ENCODE results near the gene TET3. TPM values are rescaled to one million over a fixed set of nuclear protein-coding genes. Genes with fewer than 3 reads are reported as not detected.

Gene TET3
- total RNA-seq, 2 experiments from 2014 or later: 15.5 to 16.4 TPM

DNA sequence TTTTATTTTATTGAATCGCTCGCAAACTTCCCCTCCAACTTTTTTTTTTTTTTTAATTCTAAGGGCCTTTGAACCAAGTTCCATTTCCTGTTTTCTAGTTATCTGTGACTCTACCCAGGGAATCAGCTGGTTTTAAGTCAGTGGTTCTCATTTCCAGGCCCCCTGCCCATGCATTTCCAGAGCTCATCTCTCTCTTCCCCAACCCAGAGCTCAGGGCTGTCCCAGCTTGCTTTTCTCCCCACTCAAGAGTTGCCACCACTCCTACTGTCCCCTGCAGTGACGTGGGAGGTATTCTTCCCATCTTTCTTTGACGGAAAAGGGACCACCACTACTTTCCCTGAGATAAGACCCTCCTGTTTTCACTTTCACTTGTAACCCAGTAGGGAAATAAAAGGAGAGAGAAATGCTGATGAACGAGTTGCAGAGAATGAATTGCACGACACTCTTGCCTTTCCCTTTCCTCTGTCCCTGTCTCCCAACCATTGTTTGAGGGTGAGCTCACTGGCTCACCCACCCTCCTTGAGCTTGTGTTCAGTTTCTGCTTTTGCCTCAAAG, 42.1 kb downstream of the TET3 start:
- DNase-seq (peak; percentile 27), ATAC-seq (no peak)
- H3K27me3 Mint-ChIP-seq: no peaks in the 10 kb centered on the region
- H3K4me3 Mint-ChIP-seq: peak overlapping the region; percentile 36
- intact Hi-C loops (cut with micrococcal nuclease): no loop called here
- peak overlapping the region; percentile 87 for H3K27ac Mint-ChIP-seq
- TF ChIP-seq, protein P1, sequence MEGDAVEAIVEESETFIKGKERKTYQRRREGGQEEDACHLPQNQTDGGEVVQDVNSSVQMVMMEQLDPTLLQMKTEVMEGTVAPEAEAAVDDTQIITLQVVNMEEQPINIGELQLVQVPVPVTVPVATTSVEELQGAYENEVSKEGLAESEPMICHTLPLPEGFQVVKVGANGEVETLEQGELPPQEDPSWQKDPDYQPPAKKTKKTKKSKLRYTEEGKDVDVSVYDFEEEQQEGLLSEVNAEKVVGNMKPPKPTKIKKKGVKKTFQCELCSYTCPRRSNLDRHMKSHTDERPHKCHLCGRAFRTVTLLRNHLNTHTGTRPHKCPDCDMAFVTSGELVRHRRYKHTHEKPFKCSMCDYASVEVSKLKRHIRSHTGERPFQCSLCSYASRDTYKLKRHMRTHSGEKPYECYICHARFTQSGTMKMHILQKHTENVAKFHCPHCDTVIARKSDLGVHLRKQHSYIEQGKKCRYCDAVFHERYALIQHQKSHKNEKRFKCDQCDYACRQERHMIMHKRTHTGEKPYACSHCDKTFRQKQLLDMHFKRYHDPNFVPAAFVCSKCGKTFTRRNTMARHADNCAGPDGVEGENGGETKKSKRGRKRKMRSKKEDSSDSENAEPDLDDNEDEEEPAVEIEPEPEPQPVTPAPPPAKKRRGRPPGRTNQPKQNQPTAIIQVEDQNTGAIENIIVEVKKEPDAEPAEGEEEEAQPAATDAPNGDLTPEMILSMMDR (IDR thresholded peaks at IDR 0.05): no peak
- peaks cover 72% of the 10 kb centered on the region for H3K4me1 Mint-ChIP-seq (ENCODE audit: low read depth)
- peaks cover 9% of the 10 kb centered on the region for H3K9me3 Mint-ChIP-seq
- CTCF ChIA-PET: interaction anchor here (0.5 kb wide), 1 partner anchor 130 kb away, joined by 3 read pairs; no protein-coding TSS in a partner anchor
- H3K36me3 Mint-ChIP-seq (ENCODE audit: low read depth): peaks cover 21% of the 10 kb centered on the region
- POLR2A ChIA-PET: interaction anchor here (0.6 to 1.2 kb wide), 3 partner anchors 8 to 188 kb away, joined by 3 to 5 read pairs (median 4); no protein-coding TSS in a partner anchor

DNA sequence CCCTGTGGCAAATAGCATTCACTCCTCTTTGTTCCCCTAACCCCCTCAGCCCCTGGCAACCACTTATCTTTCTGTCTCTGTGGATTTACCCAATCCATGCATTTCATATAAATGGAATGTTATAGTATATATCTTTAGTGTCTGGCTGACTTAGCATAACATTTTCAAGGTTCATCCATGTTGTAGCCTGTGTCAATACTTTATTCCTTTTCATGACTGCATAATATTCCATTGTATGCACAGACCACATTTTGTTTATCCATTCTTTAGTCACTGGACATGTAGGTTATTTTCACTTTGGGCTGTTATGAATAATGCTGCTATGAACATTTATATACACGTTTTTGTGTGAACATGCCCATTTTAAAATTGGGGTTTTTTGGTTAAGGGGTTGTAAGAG, 42.8 kb downstream of the TET3 start:
- POLR2A ChIA-PET: no interaction called here
- peaks cover 9% of the 10 kb centered on the region for H3K9me3 Mint-ChIP-seq
- H3K4me1 Mint-ChIP-seq (ENCODE audit: low read depth): peaks cover 71% of the 10 kb centered on the region
- TF ChIP-seq, protein P1 (IDR thresholded peaks at IDR 0.05): no peak
- peak overlapping the region; percentile 87 for H3K27ac Mint-ChIP-seq
- DNase-seq: no peak
- H3K27me3 Mint-ChIP-seq: no peaks in the 10 kb centered on the region
- no peak for ATAC-seq
- H3K4me3 Mint-ChIP-seq: no peak overlapping the region
- H3K36me3 Mint-ChIP-seq (ENCODE audit: low read depth): peaks cover 20% of the 10 kb centered on the region
- intact Hi-C loops (cut with micrococcal nuclease): no loop called here
- CTCF ChIA-PET: no interaction called here

DNA sequence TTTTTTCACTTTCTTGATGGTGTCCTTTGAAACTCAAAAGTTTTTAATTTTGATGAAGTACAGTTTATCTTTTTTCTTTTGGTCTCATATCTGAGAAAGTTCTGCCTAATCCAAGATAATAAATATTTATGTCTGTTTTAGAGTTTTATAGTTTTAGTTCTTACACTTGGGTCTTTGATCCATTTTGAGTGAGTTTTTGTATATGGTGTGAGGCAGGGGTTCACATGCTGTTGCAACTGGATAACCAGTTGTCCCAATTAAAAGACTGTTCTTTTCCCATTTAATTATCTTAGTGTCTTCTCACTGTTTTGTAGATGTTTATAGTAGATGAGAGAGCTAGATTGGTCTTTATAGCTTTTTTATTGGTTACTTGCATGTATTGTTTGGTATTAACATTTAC, 43.6 kb downstream of the TET3 start:
- no peak for ATAC-seq
- no peaks in the 10 kb centered on the region for H3K27me3 Mint-ChIP-seq
- H3K9me3 Mint-ChIP-seq: peaks cover 9% of the 10 kb centered on the region
- ChIA-PET CTCF (interaction anchor here (1.6 kb wide), 1 partner anchor 120 kb away, joined by 4 read pairs; no protein-coding TSS in a partner anchor), POLR2A (interaction anchor here (0.9 kb wide), 1 partner anchor 170 kb away, joined by 4 read pairs; the partner anchor contains the start of gene MTHFD2)
- DNase-seq: no peak
- H3K27ac Mint-ChIP-seq: peak overlapping the region; percentile 27
- intact Hi-C loops (cut with micrococcal nuclease): no loop called here
- H3K4me3 Mint-ChIP-seq: no peak overlapping the region
- TF ChIP-seq, protein P1 (IDR thresholded peaks at IDR 0.05): no peak
- H3K4me1 Mint-ChIP-seq (ENCODE audit: low read depth): peaks cover 79% of the 10 kb centered on the region
- H3K36me3 Mint-ChIP-seq (ENCODE audit: low read depth): peaks cover 20% of the 10 kb centered on the region

DNA sequence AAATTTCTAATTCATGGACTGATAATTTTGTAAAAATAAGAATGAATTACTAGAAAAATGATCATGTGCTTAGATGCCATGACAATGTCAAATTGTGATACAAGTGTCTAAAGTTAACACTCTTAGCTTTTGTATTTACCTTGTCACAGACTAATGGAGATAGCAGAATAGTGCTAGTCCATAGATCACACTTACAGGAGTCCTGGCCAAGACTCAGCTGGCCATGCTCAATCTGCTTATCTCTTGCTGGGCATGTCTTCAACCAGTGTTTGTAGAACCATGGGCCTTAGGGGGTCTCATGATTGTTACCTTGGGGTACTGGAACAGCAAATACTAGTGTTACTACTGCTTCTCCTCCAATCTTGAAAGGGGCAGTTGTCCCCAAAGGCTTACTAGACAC, 44.0 kb downstream of the TET3 start:
- CTCF ChIA-PET: interaction anchor here (1.3 to 1.9 kb wide), 3 partner anchors 41 to 202 kb away, joined by 3 to 5 read pairs (median 4); no protein-coding TSS in a partner anchor
- Mint-ChIP-seq H3K4me1 (ENCODE audit: low read depth) (peaks cover 83% of the 10 kb centered on the region), H3K27ac (no peak overlapping the region), H3K36me3 (ENCODE audit: low read depth) (peaks cover 20% of the 10 kb centered on the region), H3K27me3 (no peaks in the 10 kb centered on the region), H3K4me3 (no peak overlapping the region), H3K9me3 (peaks cover 9% of the 10 kb centered on the region)
- intact Hi-C loops (cut with micrococcal nuclease): no loop called here
- TF ChIP-seq, protein P1 (IDR thresholded peaks at IDR 0.05): no peak
- no peak for DNase-seq
- no peak for ATAC-seq
- POLR2A ChIA-PET: interaction anchor here (0.9 kb wide), 1 partner anchor 169 kb away, joined by 4 read pairs; the partner anchor contains the start of gene MTHFD2

DNA sequence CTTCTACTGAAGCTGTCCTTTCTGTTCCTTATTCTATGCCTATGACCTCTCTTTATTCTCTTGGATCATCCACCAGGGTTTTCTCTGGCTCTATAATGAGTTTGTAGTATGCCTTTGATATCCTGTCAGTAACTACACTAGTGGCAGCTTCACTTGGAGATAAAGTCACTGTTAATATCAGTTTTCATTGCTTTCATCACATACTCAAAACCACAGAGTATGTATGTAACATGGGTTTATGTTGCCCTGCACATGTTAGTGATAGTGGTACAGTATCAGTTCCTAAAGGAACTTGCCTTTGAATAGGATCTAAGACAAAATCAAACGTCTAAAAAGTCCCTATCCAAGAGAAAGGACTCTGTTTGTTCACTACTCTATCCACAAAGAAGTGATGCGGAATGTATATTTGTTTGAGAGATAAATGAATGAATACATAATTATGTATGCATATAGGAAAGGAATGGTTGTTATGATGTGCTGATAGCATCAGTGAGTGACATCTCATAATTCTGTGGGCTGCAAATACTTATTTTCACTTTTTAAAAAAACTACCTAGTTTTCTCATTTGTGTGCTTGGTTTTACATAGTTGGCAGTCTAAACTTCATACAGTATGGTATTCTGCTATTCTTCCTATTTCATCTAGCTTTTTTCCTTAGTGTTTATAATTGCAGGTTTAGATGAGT, 45.1 kb downstream of the TET3 start:
- Mint-ChIP-seq H3K4me3 (no peak overlapping the region), H3K4me1 (ENCODE audit: low read depth) (peaks cover 80% of the 10 kb centered on the region), H3K9me3 (peaks cover 9% of the 10 kb centered on the region), H3K36me3 (ENCODE audit: low read depth) (peaks cover 22% of the 10 kb centered on the region), H3K27me3 (no peaks in the 10 kb centered on the region), H3K27ac (peak overlapping the region; percentile 96)
- CTCF ChIA-PET: interaction anchor here (1.3 to 1.9 kb wide), 3 partner anchors 42 to 203 kb away, joined by 3 to 5 read pairs (median 4); no protein-coding TSS in a partner anchor
- POLR2A ChIA-PET: no interaction called here
- intact Hi-C loops (cut with micrococcal nuclease): loop anchor here (5.0 kb wide), 1 partner anchor 43 kb away; no protein-coding TSS in a partner anchor
- DNase-seq (no peak), ATAC-seq (no peak)
- TF ChIP-seq, protein P1 (IDR thresholded peaks at IDR 0.05): no peak

Measured in activated CD8-positive, alpha-beta T cell treated with anti-CD3 and anti-CD28 coated beads for 36 hours (primary cell).